HG03378 (cell line): ENCODE data around the gene FYB1.
A peak's percentile ranks its signal among the peaks of the same experiment; 100 is the strongest.
"Not testable (repeated sequence)": the region's sequence is repeated elsewhere in the genome, so short reads cannot be mapped to it uniquely, and the experiment has no call there.

Experiments used
- ATAC-seq: cut with Tn5 transposase; IDR thresholded peaks from one replicate; pipeline ENCODE4 v1.9.1; 2021; ENCODE audit warnings: mild to moderate bottlenecking, moderate library complexity; ENCODE audit not compliant: unreplicated experiment

The FYB1 gene

GRCh38 chr5:39219437-39219836, at the start of gene FYB1:
FYB1 (minus strand) TSS chr5:39219563; CDS start chr5:39202960, 16,603 bp downstream.
- no peak for ATAC-seq

- no peak for ATAC-seq
Observed at GRCh38 chr5:39267186-39267585, 47.8 kb upstream of the FYB1 start.

- ATAC-seq, result no peak
Observed at GRCh38 chr5:39266442-39266841, 47.1 kb upstream of the FYB1 start.

GRCh38 chr5:39264528-39264927, 45.2 kb upstream of the FYB1 start:
- ATAC-seq, result peak; percentile 91

- ATAC-seq, result no peak
Observed at GRCh38 chr5:39262981-39263380, 43.6 kb upstream of the FYB1 start.

- ATAC-seq, result no peak
Observed at GRCh38 chr5:39260095-39260494, 40.7 kb upstream of the FYB1 start.

- no peak for ATAC-seq
Observed at GRCh38 chr5:39257554-39257953, 38.2 kb upstream of the FYB1 start.

- ATAC-seq, result peak; percentile 76
Observed at GRCh38 chr5:39256477-39257235, 37.3 kb upstream of the FYB1 start.

GRCh38 chr5:39255406-39255805, 36.0 kb upstream of the FYB1 start:
- ATAC-seq, result no peak

GRCh38 chr5:39254671-39255070, 35.3 kb upstream of the FYB1 start:
- ATAC-seq, result no peak

GRCh38 chr5:39253196-39253595, 33.8 kb upstream of the FYB1 start:
- ATAC-seq, result no peak

GRCh38 chr5:39249564-39250274, 30.4 kb upstream of the FYB1 start:
- no peak for ATAC-seq

- no peak for ATAC-seq
Observed at GRCh38 chr5:39249069-39249468, 29.7 kb upstream of the FYB1 start.

GRCh38 chr5:39240750-39241149, 21.4 kb upstream of the FYB1 start:
- no peak for ATAC-seq

GRCh38 chr5:39238366-39239105, 19.2 kb upstream of the FYB1 start:
- ATAC-seq, result no peak

- no peak for ATAC-seq
Observed at GRCh38 chr5:39236718-39237117, 17.4 kb upstream of the FYB1 start.

GRCh38 chr5:39235648-39236047, 16.3 kb upstream of the FYB1 start:
- no peak for ATAC-seq

GRCh38 chr5:39234494-39234893, 15.1 kb upstream of the FYB1 start:
- not testable (repeated sequence) for ATAC-seq

GRCh38 chr5:39233783-39234182, 14.4 kb upstream of the FYB1 start:
- no peak for ATAC-seq

- ATAC-seq, result no peak
Observed at GRCh38 chr5:39231705-39232525, 12.6 kb upstream of the FYB1 start.

GRCh38 chr5:39228596-39228995, 9.2 kb upstream of the FYB1 start:
- no peak for ATAC-seq
